Activated CD4-positive, alpha-beta memory T cell treated with anti-CD3 and anti-CD28 coated beads for 36 hours (primary cell): ENCODE measurements around the gene PHEX. TPM values are rescaled to one million over a fixed set of nuclear protein-coding genes. Genes with fewer than 3 reads are reported as not detected.
A peak's percentile ranks its signal among the peaks of the same experiment; 100 is the strongest.

Experiments used
- CTCF ChIA-PET: fragments of 350-600 bp; sonication (Branson Sonifier 250); formaldehyde crosslinking; loops from one replicate; lab custom pipeline; 2021; ENCODE audit warnings: antibody characterized with exemption, inconsistent platforms; lab: Charles Lee
- POLR2A ChIA-PET: fragments of 350-600 bp; sonication (Branson Sonifier 250); formaldehyde crosslinking; loops from one replicate; lab custom pipeline; 2021; ENCODE audit warnings: antibody characterized with exemption; lab: Charles Lee
- DNase-seq: peaks from one replicate; pipeline ENCODE4 v3.0.0-alpha.2; 2020
- H3K27ac Mint-ChIP-seq: one replicate; pipeline ENCODE4 v1.8.0; 2021; ENCODE audit warnings: mixed read lengths
- H3K27me3 Mint-ChIP-seq: one replicate; pipeline ENCODE4 v1.8.0; 2021; ENCODE audit warnings: mixed read lengths
- H3K36me3 Mint-ChIP-seq: one replicate; pipeline ENCODE4 v1.8.0; 2021; ENCODE audit warnings: mixed read lengths
- H3K4me1 Mint-ChIP-seq: one replicate; pipeline ENCODE4 v1.8.0; 2021; ENCODE audit warnings: low read depth, mixed read lengths
- H3K4me3 Mint-ChIP-seq: one replicate; pipeline ENCODE4 v1.8.0; 2021; ENCODE audit warnings: mild to moderate bottlenecking, mixed read lengths
- H3K9me3 Mint-ChIP-seq: one replicate; pipeline ENCODE4 v1.8.0; 2021; ENCODE audit warnings: mixed read lengths
- intact Hi-C: fragments of 100-400 bp; cut with micrococcal nuclease; formaldehyde crosslinking; loops from one replicate; pipeline ENCODE4 v1.15.1; 2023
- total RNA-seq, 2 experiments: library from RNA; stranded (reverse); gene quantifications; one replicate each; pipeline ENCODE4 v1.2.3, GENCODE V29; 2021

The PHEX gene
- total RNA-seq, 2 experiments from 2014 or later, result 2.1 to 3.2 TPM

- H3K4me1 Mint-ChIP-seq, result no peaks in the 10 kb centered on the region
- no peaks in the 10 kb centered on the region for H3K27me3 Mint-ChIP-seq
- H3K4me3 Mint-ChIP-seq, result no peak overlapping the region
- H3K27ac Mint-ChIP-seq, result no peak overlapping the region
- ChIA-PET CTCF (interaction anchor here (0.6 to 2.5 kb wide), 6 partner anchors 12 to 133 kb away, joined by 3 to 11 read pairs (median 4); no protein-coding TSS in a partner anchor), POLR2A (no interaction called here)
- H3K36me3 Mint-ChIP-seq, result no peaks in the 10 kb centered on the region
- no peaks in the 10 kb centered on the region for H3K9me3 Mint-ChIP-seq
- intact Hi-C loops, result loop anchor here (5.0 kb wide), 2 partner anchors 94 to 111 kb away; no protein-coding TSS in a partner anchor
- peak; percentile 65 for DNase-seq
Measured at GRCh38 chrX:22081475-22082092, 49.5 kb downstream of the PHEX start.

- no peak overlapping the region for H3K4me3 Mint-ChIP-seq
- H3K27ac Mint-ChIP-seq, result no peak overlapping the region
- H3K4me1 Mint-ChIP-seq, result peaks cover 13% of the 10 kb centered on the region
- CTCF ChIA-PET, result no interaction called here
- peaks cover 2% of the 10 kb centered on the region for H3K36me3 Mint-ChIP-seq
- POLR2A ChIA-PET, result no interaction called here
- DNase-seq, result no peak
- no peaks in the 10 kb centered on the region for H3K27me3 Mint-ChIP-seq
- no peaks in the 10 kb centered on the region for H3K9me3 Mint-ChIP-seq
- intact Hi-C loops, result no loop called here
Measured at GRCh38 chrX:22086003-22086402, 53.9 kb downstream of the PHEX start.

GRCh38 chrX:22087011-22087557 lies 55.0 kb downstream of the PHEX start:
- Mint-ChIP-seq H3K27me3 (no peaks in the 10 kb centered on the region), H3K4me1 (peaks cover 13% of the 10 kb centered on the region), H3K27ac (no peak overlapping the region), H3K36me3 (peaks cover 2% of the 10 kb centered on the region), H3K9me3 (no peaks in the 10 kb centered on the region), H3K4me3 (no peak overlapping the region)
- intact Hi-C loops, result no loop called here
- ChIA-PET POLR2A (no interaction called here), CTCF (interaction anchor here (0.8 kb wide), 1 partner anchor 299 kb away, joined by 5 read pairs; no protein-coding TSS in a partner anchor)
- no peak for DNase-seq

- Mint-ChIP-seq H3K27me3 (no peaks in the 10 kb centered on the region), H3K36me3 (peaks cover 2% of the 10 kb centered on the region), H3K27ac (peak overlapping the region; percentile 51), H3K4me1 (peaks cover 13% of the 10 kb centered on the region), H3K4me3 (no peak overlapping the region), H3K9me3 (no peaks in the 10 kb centered on the region)
- CTCF ChIA-PET, result no interaction called here
- POLR2A ChIA-PET, result no interaction called here
- intact Hi-C loops, result no loop called here
- DNase-seq, result no peak
Measured at GRCh38 chrX:22088326-22088725, 56.2 kb downstream of the PHEX start.

- H3K4me1 Mint-ChIP-seq, result peaks cover 13% of the 10 kb centered on the region
- intact Hi-C loops, result no loop called here
- CTCF ChIA-PET, result interaction anchor here (0.6 to 1.4 kb wide), 2 partner anchors 10 to 46 kb away, joined by 3 to 4 read pairs; no protein-coding TSS in a partner anchor
- H3K27me3 Mint-ChIP-seq, result no peaks in the 10 kb centered on the region
- H3K9me3 Mint-ChIP-seq, result no peaks in the 10 kb centered on the region
- H3K36me3 Mint-ChIP-seq, result peaks cover 2% of the 10 kb centered on the region
- H3K27ac Mint-ChIP-seq, result peak overlapping the region; percentile 13
- DNase-seq, result no peak
- no peak overlapping the region for H3K4me3 Mint-ChIP-seq
- POLR2A ChIA-PET, result no interaction called here
Measured at GRCh38 chrX:22090181-22090580, 58.1 kb downstream of the PHEX start.

GRCh38 chrX:22093550-22093949 lies 61.4 kb downstream of the PHEX start:
- Mint-ChIP-seq H3K36me3 (no peaks in the 10 kb centered on the region), H3K9me3 (no peaks in the 10 kb centered on the region), H3K4me1 (peaks cover 3% of the 10 kb centered on the region), H3K27ac (no peak overlapping the region), H3K4me3 (no peak overlapping the region), H3K27me3 (no peaks in the 10 kb centered on the region)
- ChIA-PET POLR2A (no interaction called here), CTCF (interaction anchor here (1.5 kb wide), 1 partner anchor 9 kb away, joined by 3 read pairs; no protein-coding TSS in a partner anchor)
- intact Hi-C loops, result no loop called here
- DNase-seq, result no peak

- no peaks in the 10 kb centered on the region for H3K36me3 Mint-ChIP-seq
- intact Hi-C loops, result no loop called here
- no peaks in the 10 kb centered on the region for H3K27me3 Mint-ChIP-seq
- H3K9me3 Mint-ChIP-seq, result no peaks in the 10 kb centered on the region
- CTCF ChIA-PET, result no interaction called here
- no peak overlapping the region for H3K4me3 Mint-ChIP-seq
- DNase-seq, result no peak
- H3K27ac Mint-ChIP-seq, result no peak overlapping the region
- POLR2A ChIA-PET, result interaction anchor here (0.6 kb wide), 1 partner anchor 115 kb away, joined by 3 read pairs; no protein-coding TSS in a partner anchor
- no peaks in the 10 kb centered on the region for H3K4me1 Mint-ChIP-seq
Measured at GRCh38 chrX:22095286-22095685, 63.2 kb downstream of the PHEX start.

GRCh38 chrX:22095856-22096255 lies 63.7 kb downstream of the PHEX start:
- ChIA-PET CTCF (no interaction called here), POLR2A (no interaction called here)
- Mint-ChIP-seq H3K4me1 (no peaks in the 10 kb centered on the region), H3K36me3 (no peaks in the 10 kb centered on the region), H3K4me3 (no peak overlapping the region), H3K27ac (no peak overlapping the region), H3K27me3 (no peaks in the 10 kb centered on the region), H3K9me3 (no peaks in the 10 kb centered on the region)
- intact Hi-C loops, result no loop called here
- DNase-seq, result no peak

- intact Hi-C loops, result no loop called here
- CTCF ChIA-PET, result no interaction called here
- Mint-ChIP-seq H3K4me3 (no peak overlapping the region), H3K9me3 (no peaks in the 10 kb centered on the region), H3K36me3 (no peaks in the 10 kb centered on the region), H3K4me1 (no peaks in the 10 kb centered on the region), H3K27me3 (no peaks in the 10 kb centered on the region), H3K27ac (no peak overlapping the region)
- POLR2A ChIA-PET, result no interaction called here
- no peak for DNase-seq
Measured at GRCh38 chrX:22097012-22097694, 65.0 kb downstream of the PHEX start.

- Mint-ChIP-seq H3K27ac (no peak overlapping the region), H3K4me3 (no peak overlapping the region), H3K4me1 (peaks cover 2% of the 10 kb centered on the region), H3K27me3 (no peaks in the 10 kb centered on the region), H3K36me3 (peaks cover 4% of the 10 kb centered on the region), H3K9me3 (no peaks in the 10 kb centered on the region)
- ChIA-PET CTCF (interaction anchor here (2.1 kb wide), 1 partner anchor 120 kb away, joined by 6 read pairs; no protein-coding TSS in a partner anchor), POLR2A (no interaction called here)
- intact Hi-C loops, result no loop called here
- no peak for DNase-seq
Measured at GRCh38 chrX:22105231-22105630, 73.1 kb downstream of the PHEX start.

GRCh38 chrX:22105971-22106370 lies 73.8 kb downstream of the PHEX start:
- intact Hi-C loops, result no loop called here
- H3K4me1 Mint-ChIP-seq, result peaks cover 2% of the 10 kb centered on the region
- no peaks in the 10 kb centered on the region for H3K9me3 Mint-ChIP-seq
- no peak overlapping the region for H3K4me3 Mint-ChIP-seq
- no peaks in the 10 kb centered on the region for H3K27me3 Mint-ChIP-seq
- no peak for DNase-seq
- CTCF ChIA-PET, result interaction anchor here (2.1 kb wide), 1 partner anchor 121 kb away, joined by 6 read pairs; no protein-coding TSS in a partner anchor
- POLR2A ChIA-PET, result no interaction called here
- no peak overlapping the region for H3K27ac Mint-ChIP-seq
- peaks cover 4% of the 10 kb centered on the region for H3K36me3 Mint-ChIP-seq

- POLR2A ChIA-PET, result no interaction called here
- Mint-ChIP-seq H3K36me3 (no peaks in the 10 kb centered on the region), H3K27ac (no peak overlapping the region), H3K27me3 (no peaks in the 10 kb centered on the region), H3K4me1 (no peaks in the 10 kb centered on the region), H3K9me3 (no peaks in the 10 kb centered on the region), H3K4me3 (no peak overlapping the region)
- intact Hi-C loops, result no loop called here
- DNase-seq, result no peak
- CTCF ChIA-PET, result no interaction called here
Measured at GRCh38 chrX:22109442-22109841, 77.3 kb downstream of the PHEX start.
